HG03135 (cell line): ENCODE results near the gene TMED4.

Source experiments
- ATAC-seq: cut with Tn5 transposase; IDR thresholded peaks from one replicate; pipeline ENCODE4 v1.9.1; 2021; ENCODE audit warnings: mild to moderate bottlenecking, moderate library complexity; ENCODE audit not compliant: unreplicated experiment

TMED4 gene

GRCh38 chr7:44541028-44541869, 40.8 kb downstream of the TMED4 start, which contains the start of gene NPC1L1:
NPC1L1 (minus strand) TSS chr7:44541330; CDS start chr7:44541259, 71 bp downstream.
- no peak for ATAC-seq

- ATAC-seq, result no peak
Observed at GRCh38 chr7:44540592-44541027, 41.4 kb downstream of the TMED4 start.

- no peak for ATAC-seq
Observed at GRCh38 chr7:44539669-44540506, 42.1 kb downstream of the TMED4 start.

- ATAC-seq, result no peak
Observed at GRCh38 chr7:44538798-44539668, 43.0 kb downstream of the TMED4 start.

- no peak for ATAC-seq
Observed at GRCh38 chr7:44538093-44538797, 43.8 kb downstream of the TMED4 start.

GRCh38 chr7:44537442-44537841, 44.6 kb downstream of the TMED4 start:
- ATAC-seq, result no peak

- no peak for ATAC-seq
Observed at GRCh38 chr7:44536090-44536489, 45.9 kb downstream of the TMED4 start.

GRCh38 chr7:44535348-44536064, 46.5 kb downstream of the TMED4 start:
- ATAC-seq, result no peak

GRCh38 chr7:44534501-44534900, 47.5 kb downstream of the TMED4 start:
- ATAC-seq, result peak; percentile 70

- ATAC-seq, result no peak
Observed at GRCh38 chr7:44534087-44534486, 47.9 kb downstream of the TMED4 start.

GRCh38 chr7:44533301-44534055, 48.6 kb downstream of the TMED4 start:
- ATAC-seq, result no peak

- ATAC-seq, result no peak
Observed at GRCh38 chr7:44531421-44532380, 50.3 kb downstream of the TMED4 start.

- ATAC-seq, result no peak
Observed at GRCh38 chr7:44530990-44531389, 51.0 kb downstream of the TMED4 start.
